ENCODE measurements around the gene CYP26A1.

The CYP26A1 gene

GRCh38 chr10:93079663-93080349 is 6.1 kb downstream of the CYP26A1 start:
- H3K4me3 ChIP-seq (replicated peaks in 1 of 2; ENCODE audit: low read depth in 2 of 2, low read length in 2 of 2) = no peak overlapping the region
- no peak for DNase-seq (ENCODE audit: low read depth in 2 of 2)
- no peak for TF ChIP-seq CTCF (IDR thresholded peaks at IDR 0.05; ENCODE audit: low read depth, low read length)

DNA sequence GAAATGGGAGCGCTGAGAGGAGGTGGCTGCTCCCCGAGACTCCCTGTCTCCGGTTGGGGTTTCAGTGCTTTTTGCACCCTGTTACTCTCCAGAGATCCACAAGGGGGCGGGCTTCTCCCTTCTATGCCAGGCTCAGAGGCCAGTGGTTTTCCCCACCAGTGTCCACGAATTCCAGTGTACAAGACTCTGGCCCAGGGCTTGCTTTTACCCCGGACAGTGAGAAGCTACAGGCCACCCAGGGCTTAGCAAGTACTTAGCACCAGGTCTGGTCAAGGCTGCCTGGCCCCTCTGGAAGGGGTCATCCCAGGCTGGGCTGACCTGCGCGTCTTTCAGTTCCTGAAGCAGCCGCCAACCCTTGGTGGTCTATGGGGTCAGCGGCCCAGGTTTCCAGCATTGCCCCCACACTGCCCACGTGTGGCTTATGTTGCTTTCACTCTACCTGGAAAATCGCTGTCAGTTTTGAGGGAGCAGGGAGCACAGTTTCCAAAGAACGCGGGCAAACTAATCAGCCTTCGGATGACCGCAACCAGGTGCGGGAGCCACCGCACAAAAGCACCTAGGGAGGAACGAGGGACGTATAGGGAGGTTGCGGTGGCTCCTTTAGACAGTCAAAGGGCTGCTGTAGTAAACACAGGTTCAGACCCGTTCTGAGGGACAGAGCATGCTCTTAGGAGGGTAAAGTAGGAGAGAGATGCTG is 6.8 kb downstream of the CYP26A1 start:
- DNase-seq (ENCODE audit: low read depth in 2 of 2) = peak; percentile 58 to 59
- TF ChIP-seq CTCF (IDR thresholded peaks at IDR 0.05; ENCODE audit: low read depth, low read length) = peak; percentile 84
- no peak overlapping the region for H3K4me3 ChIP-seq (replicated peaks in 1 of 2; ENCODE audit: low read depth in 2 of 2, low read length in 2 of 2)

DNA sequence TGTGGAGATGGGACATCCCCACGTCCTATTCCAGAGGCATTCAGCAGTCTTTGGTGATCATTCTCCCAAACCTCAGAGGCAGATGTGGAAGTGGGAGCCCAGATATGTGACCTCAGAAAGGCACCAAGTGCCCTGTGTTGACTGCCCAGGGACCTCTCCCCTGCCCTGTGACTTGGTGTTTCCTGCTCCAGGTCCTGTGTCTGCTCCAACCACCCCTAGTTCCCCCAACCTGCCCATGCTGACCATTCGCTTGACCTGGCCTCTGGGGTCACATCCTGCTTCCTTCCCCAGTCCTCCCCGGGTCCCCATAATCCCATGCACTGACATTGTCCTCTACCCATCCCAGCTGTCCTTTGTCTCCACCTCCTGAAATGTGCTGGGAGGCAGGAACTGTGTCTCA is 7.6 kb downstream of the CYP26A1 start:
- no peak for TF ChIP-seq CTCF (IDR thresholded peaks at IDR 0.05; ENCODE audit: low read depth, low read length)
- no peak overlapping the region for H3K4me3 ChIP-seq (replicated peaks in 1 of 2; ENCODE audit: low read depth in 2 of 2, low read length in 2 of 2)
- DNase-seq (ENCODE audit: low read depth in 2 of 2) = no peak

DNA sequence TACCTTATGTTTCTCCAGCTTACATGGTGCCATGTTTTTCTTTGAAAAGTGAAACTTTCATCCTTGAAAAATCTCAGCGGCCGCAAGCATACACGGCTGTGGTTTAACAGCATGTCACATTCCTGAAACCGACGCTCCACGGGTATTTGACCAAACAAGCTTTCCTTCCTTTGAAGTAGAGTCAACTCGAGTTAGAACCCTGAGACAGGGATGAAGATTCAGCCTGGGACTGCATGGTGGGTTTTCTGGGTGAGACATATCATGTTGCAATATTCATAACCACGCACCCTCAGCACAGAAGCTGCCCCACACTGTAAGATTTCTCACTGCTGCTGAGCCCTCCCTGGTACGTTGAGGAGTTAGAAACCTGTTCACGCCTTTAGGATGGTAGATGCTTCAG is 8.1 kb downstream of the CYP26A1 start:
- no peak overlapping the region for H3K4me3 ChIP-seq (replicated peaks in 1 of 2; ENCODE audit: low read depth in 2 of 2, low read length in 2 of 2)
- DNase-seq (ENCODE audit: low read depth in 2 of 2) = no peak
- TF ChIP-seq CTCF (IDR thresholded peaks at IDR 0.05; ENCODE audit: low read depth, low read length) = no peak

- no peak overlapping the region for H3K4me3 ChIP-seq (replicated peaks in 1 of 2; ENCODE audit: low read depth in 2 of 2, low read length in 2 of 2)
- DNase-seq (ENCODE audit: low read depth in 2 of 2) = no peak
- TF ChIP-seq CTCF (IDR thresholded peaks at IDR 0.05; ENCODE audit: low read depth, low read length) = no peak
These were observed 10.2 kb downstream of the CYP26A1 start for GRCh38 chr10:93083743-93084539.

DNA sequence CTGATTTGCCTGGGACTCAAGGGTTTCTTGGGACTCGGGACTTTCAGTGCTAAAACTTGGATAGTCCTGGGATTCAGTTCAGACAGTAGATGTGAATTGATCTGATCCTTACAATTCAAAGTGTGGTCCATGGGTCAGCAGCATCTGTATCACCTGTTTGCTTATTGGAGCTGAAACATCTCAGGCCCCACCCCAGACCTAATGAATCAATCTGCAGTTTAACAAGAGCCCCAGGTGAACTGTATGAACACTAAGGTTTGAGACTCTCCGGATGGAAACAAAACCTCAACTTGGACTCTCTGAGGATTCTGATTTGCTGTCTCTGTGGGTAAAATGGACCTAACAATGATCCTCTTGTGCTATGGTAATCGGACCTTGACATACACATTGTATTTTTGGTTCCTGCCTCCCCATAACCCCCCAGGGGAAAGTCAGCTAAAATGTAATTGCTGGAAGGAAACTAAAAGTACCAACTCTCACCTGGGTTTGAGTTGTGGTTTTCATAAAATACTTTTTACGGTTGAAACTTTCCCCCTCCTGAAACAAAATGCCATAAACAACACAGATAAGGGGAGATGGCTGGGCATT is 11.7 kb downstream of the CYP26A1 start:
- no peak overlapping the region for H3K4me3 ChIP-seq (replicated peaks in 1 of 2; ENCODE audit: low read depth in 2 of 2, low read length in 2 of 2)
- no peak for TF ChIP-seq CTCF (IDR thresholded peaks at IDR 0.05; ENCODE audit: low read depth, low read length)
- DNase-seq (ENCODE audit: low read depth in 2 of 2) = no peak

All from cardiac fibroblast (primary cell).